Measurements from ENCODE around the gene OLFM1. TPM values are rescaled to one million over a fixed set of nuclear protein-coding genes. Genes with fewer than 3 reads are reported as not detected.
"Not testable (repeated sequence)": the region's sequence is repeated elsewhere in the genome, so short reads cannot be mapped to it uniquely, and the experiment has no call there.

The OLFM1 gene
- total RNA-seq, 1 experiment from 2014 or later = 0.44 TPM

- Histone ChIP-seq H3K9ac (ENCODE audit: low read length) (no peak overlapping the region), H3K27me3 (ENCODE audit: low read length) (peaks cover 54% of the 10 kb centered on the region), H3K4me2 (ENCODE audit: low read length) (no peak overlapping the region), H3K4me1 (ENCODE audit: insufficient read depth, low read length) (no peaks in the 10 kb centered on the region), H3K27ac (ENCODE audit: low read length) (no peak overlapping the region), H3F3A (ENCODE audit: low read length, unreplicated experiment) (no peaks in the 10 kb centered on the region), H2AFZ (ENCODE audit: low read length) (no peak overlapping the region), H4K20me1 (ENCODE audit: low read length) (no peaks in the 10 kb centered on the region), H3K4me3 (ENCODE audit: low read length) (no peak overlapping the region), H3K36me3 (ENCODE audit: low read depth, low read length) (no peaks in the 10 kb centered on the region), H3K9me3 (ENCODE audit: low read length) (no peaks in the 10 kb centered on the region), H3K9me2 (replicated peaks; ENCODE audit: low read length) (no peaks in the 10 kb centered on the region), H3K79me2 (ENCODE audit: low read length) (no peaks in the 10 kb centered on the region)
- intact Hi-C loops (cut with micrococcal nuclease) = no loop called here
- TF ChIP-seq EZH2phosphoT487 (IDR thresholded peaks at IDR 0.05; ENCODE audit: borderline replicate concordance, low read length) (no peak), CTCF (conservative IDR thresholded peaks at IDR 0.05; ENCODE audit: low read depth, low read length) (no peak), EZH2 (IDR thresholded peaks at IDR 0.05; ENCODE audit: low read length, unreplicated experiment) (no peak)
- ATAC-seq (no peak), DNase-seq (no peak)
- POLR2A ChIA-PET (ENCODE audit: unreplicated experiment) = no interaction called here
- no TSS peak for BruUV-seq (replicated peaks)
- CTCF ChIA-PET = no interaction called here
These were observed 73.4 kb downstream of the OLFM1 start for GRCh38 chr9:135160862-135161261.

DNA sequence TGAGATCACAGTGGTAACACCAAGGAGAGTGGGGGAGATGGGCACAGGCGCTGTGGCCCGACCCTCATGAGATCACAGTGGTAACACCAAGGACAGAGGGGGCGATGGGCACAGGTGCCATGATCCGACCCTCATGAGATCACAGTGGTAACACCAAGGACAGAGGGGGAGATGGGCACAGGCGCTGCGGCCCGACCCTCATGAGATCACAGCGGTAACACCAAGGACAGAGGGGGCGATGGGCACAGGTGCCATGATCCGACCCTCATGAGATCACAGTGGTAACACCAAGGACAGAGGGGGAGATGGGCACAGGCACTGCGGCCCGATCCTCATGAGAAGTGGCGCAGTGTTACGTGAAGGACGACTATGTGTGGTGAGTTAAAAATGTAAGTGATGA lies 75.1 kb downstream of the OLFM1 start:
- CTCF ChIA-PET; H3K4me2 ChIP-seq (ENCODE audit: low read length); H3K4me1 ChIP-seq (ENCODE audit: insufficient read depth, low read length); H2AFZ ChIP-seq (ENCODE audit: low read length); H3K79me2 ChIP-seq (ENCODE audit: low read length); ATAC-seq; H3K4me3 ChIP-seq (ENCODE audit: low read length); H3K36me3 ChIP-seq (ENCODE audit: low read depth, low read length); H3F3A ChIP-seq (ENCODE audit: low read length, unreplicated experiment); BruUV-seq (replicated peaks); DNase-seq; H3K9me3 ChIP-seq (ENCODE audit: low read length); POLR2A ChIA-PET (ENCODE audit: unreplicated experiment); H3K9me2 ChIP-seq (replicated peaks; ENCODE audit: low read length); H3K27ac ChIP-seq (ENCODE audit: low read length); H3K9ac ChIP-seq (ENCODE audit: low read length); H4K20me1 ChIP-seq (ENCODE audit: low read length); intact Hi-C loops (cut with micrococcal nuclease): not testable (repeated sequence)
- peaks cover 72% of the 10 kb centered on the region for H3K27me3 ChIP-seq (ENCODE audit: low read length)

GRCh38 chr9:135163023-135163780 lies 75.7 kb downstream of the OLFM1 start:
- ChIA-PET CTCF (no interaction called here), POLR2A (ENCODE audit: unreplicated experiment) (no interaction called here)
- Histone ChIP-seq H2AFZ (ENCODE audit: low read length) (no peak overlapping the region), H4K20me1 (ENCODE audit: low read length) (no peaks in the 10 kb centered on the region), H3K9me2 (replicated peaks; ENCODE audit: low read length) (no peaks in the 10 kb centered on the region), H3F3A (ENCODE audit: low read length, unreplicated experiment) (no peaks in the 10 kb centered on the region), H3K79me2 (ENCODE audit: low read length) (no peaks in the 10 kb centered on the region), H3K27ac (ENCODE audit: low read length) (no peak overlapping the region), H3K36me3 (ENCODE audit: low read depth, low read length) (no peaks in the 10 kb centered on the region), H3K27me3 (ENCODE audit: low read length) (peaks cover 74% of the 10 kb centered on the region), H3K9me3 (ENCODE audit: low read length) (no peaks in the 10 kb centered on the region), H3K4me3 (ENCODE audit: low read length) (no peak overlapping the region), H3K9ac (ENCODE audit: low read length) (no peak overlapping the region), H3K4me1 (ENCODE audit: insufficient read depth, low read length) (no peaks in the 10 kb centered on the region), H3K4me2 (ENCODE audit: low read length) (no peak overlapping the region)
- TF ChIP-seq EZH2phosphoT487 (IDR thresholded peaks at IDR 0.05; ENCODE audit: borderline replicate concordance, low read length) (no peak), EZH2 (IDR thresholded peaks at IDR 0.05; ENCODE audit: low read length, unreplicated experiment) (no peak), CTCF (conservative IDR thresholded peaks at IDR 0.05; ENCODE audit: low read depth, low read length) (no peak)
- intact Hi-C loops (cut with micrococcal nuclease) = no loop called here
- no peak for ATAC-seq
- BruUV-seq (replicated peaks) = no TSS peak
- no peak for DNase-seq

Data from PC-3 (cell line).